HFF-Myc (cell line): ENCODE measurements around the gene HOMER3.
A peak's percentile ranks its signal among the peaks of the same experiment; 100 is the strongest.

Source experiments
- DNase-seq: peaks from one replicate; pipeline ENCODE4 v3.0.0-alpha.2; 2011; ENCODE audit warnings: low read depth; ENCODE audit errors: extremely low read depth
- H3K4me3 ChIP-seq: replicated peaks from 2 replicates; pipeline ENCODE4 v1.5.1; 2011; ENCODE audit warnings: low read depth, mild to moderate bottlenecking, control low read depth, low read length
- CTCF ChIP-seq: IDR thresholded peaks from 2 replicates; pipeline ENCODE4 v1.5.1; 2012; ENCODE audit warnings: mild to moderate bottlenecking, low read depth, low read length, control low read depth; ENCODE audit errors: missing control alignments

Gene HOMER3

DNA sequence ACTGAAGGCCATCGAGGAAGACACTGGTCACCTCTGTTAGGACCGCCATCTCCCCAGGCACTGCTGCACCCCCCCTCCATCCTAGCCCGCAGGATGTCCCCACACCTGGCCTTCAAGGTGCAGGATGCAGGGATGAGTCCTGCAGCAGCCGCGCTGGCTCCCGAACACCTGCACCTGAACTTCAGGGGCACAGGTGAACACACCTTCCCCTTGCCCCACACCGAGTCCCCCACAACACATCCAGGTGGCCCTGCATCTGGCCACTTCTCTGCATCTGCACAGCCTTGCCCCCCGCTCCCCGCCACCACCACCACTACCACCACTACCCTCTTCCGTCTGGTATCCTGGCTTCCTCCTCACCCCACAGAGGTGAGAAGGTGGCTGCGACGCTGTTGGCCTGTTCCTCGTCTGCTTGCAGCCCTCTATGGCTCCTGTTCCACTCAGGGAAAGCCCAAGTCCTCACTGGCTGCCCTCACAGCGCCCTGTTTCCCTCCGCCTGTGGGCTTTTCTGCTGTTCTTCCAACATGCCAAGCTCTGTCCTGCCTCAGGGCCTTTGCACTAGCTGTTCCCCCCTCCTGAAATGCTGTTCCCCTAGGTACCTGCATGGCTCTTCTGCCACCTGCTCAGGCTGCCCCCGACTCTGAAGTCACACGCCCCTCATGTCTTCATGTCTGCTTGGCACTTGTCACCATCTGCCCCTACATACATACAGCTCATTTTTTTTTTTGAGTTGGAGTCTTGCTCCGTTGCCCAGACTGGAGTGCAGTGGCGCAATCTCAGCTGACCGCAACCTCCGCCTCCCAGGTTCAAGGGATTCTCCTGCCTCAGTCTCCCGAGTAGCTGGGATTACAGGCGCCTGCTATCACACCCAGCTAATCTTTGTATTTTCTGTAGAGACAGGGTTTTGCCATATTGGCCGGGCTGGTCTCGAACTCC, 43.7 kb downstream of the HOMER3 start:
- no peak overlapping the region for H3K4me3 ChIP-seq
- no peak for DNase-seq
- no peak for TF ChIP-seq CTCF

DNA sequence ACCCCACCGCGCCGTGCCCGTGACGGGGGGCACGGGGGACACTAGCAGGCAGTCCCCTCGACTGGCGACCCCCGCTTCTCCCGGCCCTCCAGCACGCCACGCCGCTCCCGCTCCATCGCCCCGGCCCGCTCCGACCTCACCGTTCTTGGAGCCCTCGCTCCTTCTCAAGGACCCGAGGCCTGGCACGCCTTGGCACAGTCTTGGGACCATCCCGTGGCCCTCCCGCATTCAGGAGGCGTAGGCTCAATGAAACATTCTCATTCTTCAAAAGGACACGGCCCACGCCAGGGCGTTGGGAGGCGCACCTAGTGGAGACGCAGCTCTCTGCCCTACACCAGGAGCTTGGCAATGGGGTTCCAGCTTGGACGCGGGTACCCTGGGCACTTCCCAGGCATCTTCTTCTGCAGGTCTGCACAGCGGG, 44.6 kb downstream of the HOMER3 start:
- no peak for DNase-seq
- no peak for TF ChIP-seq CTCF
- H3K4me3 ChIP-seq: no peak overlapping the region

DNA sequence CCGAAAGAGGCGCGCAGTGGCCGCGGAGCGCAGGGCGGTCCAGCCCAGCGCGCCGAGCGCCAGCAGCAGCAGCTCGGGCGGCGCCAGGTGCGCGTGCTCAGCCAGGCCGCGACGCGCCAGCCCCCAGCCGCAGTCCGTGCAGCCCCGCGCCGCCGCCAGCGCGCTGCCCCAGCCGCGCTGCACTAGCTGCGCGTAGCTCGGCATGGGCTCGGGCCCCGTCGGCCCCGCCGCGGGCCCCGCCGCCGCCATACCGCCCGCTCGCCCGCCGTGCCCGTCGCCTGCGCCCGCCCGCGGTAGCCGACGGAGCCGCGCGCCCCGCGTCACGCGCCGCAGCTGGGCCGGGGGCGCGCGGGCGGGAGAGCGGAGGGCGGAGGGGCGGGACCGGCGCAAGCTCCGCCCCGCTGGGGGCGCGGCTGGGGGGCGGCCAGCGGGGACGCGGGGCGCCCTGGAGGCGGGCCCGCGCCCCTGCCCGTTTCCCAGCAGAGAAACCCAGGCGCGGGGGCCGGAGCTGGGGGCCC, 45.1 kb downstream of the HOMER3 start, which contains the start of gene CERS1:
Gene CERS1, minus strand, starts transcription at position 335 of the 518 bp plus-strand sequence. Its CDS starts 86 bp downstream, at position 249.
- no peak for TF ChIP-seq CTCF
- no peak for DNase-seq
- peak within 1 kb of the TSS; percentile 53 for H3K4me3 ChIP-seq

DNA sequence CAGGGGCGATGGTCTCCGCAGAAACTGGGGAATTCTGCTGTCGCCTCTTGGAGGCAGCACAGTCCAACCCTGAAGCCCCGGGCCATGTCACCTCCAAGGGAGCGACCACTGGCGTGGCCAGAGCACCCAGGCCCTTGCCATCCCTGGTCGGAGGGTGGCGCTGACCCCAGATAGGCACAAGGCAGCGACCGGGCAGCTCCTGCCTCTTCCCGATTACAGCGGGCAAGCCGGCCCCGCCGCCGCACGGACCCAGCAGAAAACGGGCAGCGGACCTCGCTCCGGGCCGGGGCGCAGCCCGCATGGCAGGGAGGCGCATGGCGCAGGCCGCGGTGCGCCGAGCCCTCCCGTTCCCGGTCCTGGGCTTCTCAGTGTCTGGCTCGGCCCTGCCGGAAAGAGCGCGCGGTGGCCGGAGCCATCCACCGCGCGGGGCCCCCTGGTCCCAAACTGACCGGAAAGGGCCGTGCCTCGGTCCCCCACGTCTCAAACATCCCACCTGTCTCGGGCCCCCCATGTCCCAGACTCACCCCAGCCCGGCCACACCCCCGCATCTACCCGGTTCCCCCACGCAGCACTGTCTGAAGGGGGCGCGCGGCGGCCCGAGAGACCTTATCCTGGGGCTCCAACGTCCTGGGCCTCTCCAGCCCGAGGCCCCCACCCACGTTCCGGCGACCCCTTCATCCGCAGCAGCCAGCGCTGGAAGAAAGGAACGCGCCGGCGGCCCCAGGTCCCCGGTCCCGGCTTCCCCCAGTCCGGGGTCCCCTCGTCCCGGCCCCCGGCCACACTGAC, 45.8 kb downstream of the HOMER3 start:
- TF ChIP-seq CTCF: peak; percentile 35
- peak overlapping the region; percentile 53 for H3K4me3 ChIP-seq
- no peak for DNase-seq

GRCh38 chr19:18894254-18895037, 46.6 kb downstream of the HOMER3 start:
- peak overlapping the region; percentile 53 for H3K4me3 ChIP-seq
- no peak for DNase-seq
- no peak for TF ChIP-seq CTCF
